Osteoblast (primary cell): ENCODE data around the gene PAX2. TPM values are rescaled to one million over a fixed set of nuclear protein-coding genes. Genes with fewer than 3 reads are reported as not detected.
A peak's percentile ranks its signal among the peaks of the same experiment; 100 is the strongest.

Experiments
- DNase-seq: peaks from one replicate; pipeline ENCODE4 v3.0.0; 2011; ENCODE audit warnings: low spot score, mixed read lengths; ENCODE audit not compliant: insufficient read length; ENCODE audit errors: missing footprints
- H2AFZ ChIP-seq: 2 replicates; pipeline ENCODE4 v1.6.0; 2011; ENCODE audit warnings: mild to moderate bottlenecking, low read length
- H3K27ac ChIP-seq: 2 replicates; pipeline ENCODE4 v1.5.1; 2011; ENCODE audit warnings: mild to moderate bottlenecking, low read depth, low read length, moderate library complexity
- H3K27me3 ChIP-seq: 2 replicates; pipeline ENCODE4 v1.6.0; 2012; ENCODE audit warnings: mild to moderate bottlenecking, control low read depth, inconsistent platforms, low read length, moderate library complexity; ENCODE audit not compliant: insufficient read depth
- H3K36me3 ChIP-seq: 2 replicates; pipeline ENCODE4 v1.5.1; 2011; ENCODE audit warnings: mild to moderate bottlenecking, low read length, control low read depth, moderate library complexity; ENCODE audit not compliant: insufficient read depth
- H3K4me1 ChIP-seq: 2 replicates; pipeline ENCODE4 v1.5.1; 2011; ENCODE audit warnings: mild to moderate bottlenecking, low read length, control low read depth, moderate library complexity; ENCODE audit not compliant: insufficient read depth
- H3K4me2 ChIP-seq: 2 replicates; pipeline ENCODE4 v1.6.0; 2011; ENCODE audit warnings: mild to moderate bottlenecking, low read length; ENCODE audit not compliant: insufficient read depth
- H3K4me3 ChIP-seq: fragments of 200-600 bp; sonication (generic); 3 replicates; pipeline ENCODE4 v1.5.1; 2012; ENCODE audit warnings: mild to moderate bottlenecking, low read length, inconsistent platforms; ENCODE audit not compliant: insufficient read depth
- H3K79me2 ChIP-seq: 2 replicates; pipeline ENCODE4 v1.6.0; 2012; ENCODE audit warnings: mild to moderate bottlenecking, low read length, control low read depth, inconsistent platforms; ENCODE audit not compliant: insufficient read depth
- H3K9me3 ChIP-seq: 2 replicates; pipeline ENCODE4 v1.5.1; 2011; ENCODE audit warnings: low read depth, low read length, control low read depth
- H4K20me1 ChIP-seq: 2 replicates; pipeline ENCODE4 v1.6.0; 2012; ENCODE audit warnings: mild to moderate bottlenecking, low read length, control low read depth; ENCODE audit not compliant: insufficient read depth
- total RNA-seq: library from RNA; depleted of rRNA; stranded (reverse); fragments of >200 nt; gene quantifications from 2 replicates; pipeline ENCODE4 v1.2.3, GENCODE V29; 2012
- TF ChIP-seq, protein P1 (sequence below): IDR thresholded peaks from 2 replicates; pipeline ENCODE4 v1.5.1; 2011; ENCODE audit warnings: mild to moderate bottlenecking, low read depth, low read length, moderate library complexity; ENCODE audit errors: extremely low read depth

The PAX2 gene
- total RNA-seq, 1 donor = not detected

DNA sequence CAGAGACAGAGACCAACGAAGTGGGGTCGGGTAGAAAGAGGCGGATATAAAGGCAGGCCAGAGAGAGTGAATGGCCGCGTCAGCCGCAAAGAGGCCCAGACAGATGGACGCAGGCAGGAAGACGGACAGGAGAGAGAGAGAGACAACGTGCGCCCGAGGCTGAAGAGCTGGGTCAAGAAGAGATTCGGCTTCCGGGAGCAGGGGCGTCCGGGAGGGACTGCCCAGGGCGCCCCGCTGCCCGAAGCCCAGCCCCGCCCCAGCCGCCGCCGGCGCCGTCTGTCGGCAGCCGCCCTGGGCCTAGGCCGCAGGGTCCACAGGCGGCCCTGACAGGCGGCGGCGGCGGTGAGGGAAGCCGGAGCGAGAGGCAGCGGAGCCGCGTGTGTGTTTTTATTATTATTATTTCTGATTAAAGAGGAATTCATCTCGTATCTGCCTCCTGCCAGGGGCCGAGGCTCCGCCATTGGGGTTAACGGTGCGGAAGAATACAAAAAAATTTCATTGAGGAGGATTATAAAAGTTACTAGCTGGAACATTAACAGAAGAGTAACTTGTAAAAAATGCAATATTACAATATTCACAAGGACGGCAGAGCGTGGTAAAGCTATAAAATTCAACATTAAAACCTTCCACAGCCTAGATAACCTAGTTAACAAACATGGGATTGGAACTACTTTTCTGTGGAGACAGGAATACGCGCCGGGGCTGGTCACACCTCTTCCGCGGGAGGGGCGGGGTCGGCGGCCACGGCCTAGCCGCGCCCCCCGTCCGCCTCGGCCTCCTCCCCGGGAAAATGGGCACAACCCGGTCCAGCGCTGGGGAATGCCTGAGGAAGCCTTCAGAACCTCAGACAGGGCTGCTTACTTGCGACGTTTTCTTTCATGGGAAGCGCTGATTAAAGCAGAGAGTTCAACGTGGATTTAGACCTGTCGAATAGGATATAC is 29.7 kb upstream of the PAX2 start:
- no peaks in the 10 kb centered on the region for H3K79me2 ChIP-seq
- no peak overlapping the region for H3K4me2 ChIP-seq
- peak; percentile 89 for DNase-seq
- TF ChIP-seq, protein P1, sequence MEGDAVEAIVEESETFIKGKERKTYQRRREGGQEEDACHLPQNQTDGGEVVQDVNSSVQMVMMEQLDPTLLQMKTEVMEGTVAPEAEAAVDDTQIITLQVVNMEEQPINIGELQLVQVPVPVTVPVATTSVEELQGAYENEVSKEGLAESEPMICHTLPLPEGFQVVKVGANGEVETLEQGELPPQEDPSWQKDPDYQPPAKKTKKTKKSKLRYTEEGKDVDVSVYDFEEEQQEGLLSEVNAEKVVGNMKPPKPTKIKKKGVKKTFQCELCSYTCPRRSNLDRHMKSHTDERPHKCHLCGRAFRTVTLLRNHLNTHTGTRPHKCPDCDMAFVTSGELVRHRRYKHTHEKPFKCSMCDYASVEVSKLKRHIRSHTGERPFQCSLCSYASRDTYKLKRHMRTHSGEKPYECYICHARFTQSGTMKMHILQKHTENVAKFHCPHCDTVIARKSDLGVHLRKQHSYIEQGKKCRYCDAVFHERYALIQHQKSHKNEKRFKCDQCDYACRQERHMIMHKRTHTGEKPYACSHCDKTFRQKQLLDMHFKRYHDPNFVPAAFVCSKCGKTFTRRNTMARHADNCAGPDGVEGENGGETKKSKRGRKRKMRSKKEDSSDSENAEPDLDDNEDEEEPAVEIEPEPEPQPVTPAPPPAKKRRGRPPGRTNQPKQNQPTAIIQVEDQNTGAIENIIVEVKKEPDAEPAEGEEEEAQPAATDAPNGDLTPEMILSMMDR = no peak
- H3K4me1 ChIP-seq = no peaks in the 10 kb centered on the region
- peaks cover 94% of the 10 kb centered on the region for H3K27me3 ChIP-seq
- no peak overlapping the region for H2AFZ ChIP-seq
- H3K9me3 ChIP-seq = no peaks in the 10 kb centered on the region
- no peak overlapping the region for H3K4me3 ChIP-seq
- no peak overlapping the region for H3K27ac ChIP-seq
- no peaks in the 10 kb centered on the region for H3K36me3 ChIP-seq
- no peaks in the 10 kb centered on the region for H4K20me1 ChIP-seq

DNA sequence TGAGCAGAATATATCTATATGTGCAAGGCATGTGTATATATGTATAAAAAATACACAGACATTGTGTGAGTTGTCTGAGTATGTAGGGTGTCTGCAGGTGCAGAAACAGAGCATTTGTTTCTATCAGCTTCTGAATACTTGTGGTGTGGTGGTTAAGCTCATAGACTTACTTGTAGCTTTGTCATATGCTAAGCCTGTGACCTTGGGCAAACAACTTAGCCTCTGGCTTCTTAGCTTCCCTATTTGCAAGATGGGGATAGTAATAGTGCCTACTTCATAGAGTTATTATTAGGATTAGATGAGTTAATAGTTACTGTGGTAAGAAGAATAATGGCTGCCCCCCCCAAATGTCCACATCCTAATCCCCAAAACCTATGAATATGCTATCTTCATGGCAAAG is 28.2 kb upstream of the PAX2 start:
- Histone ChIP-seq H2AFZ (no peak overlapping the region), H3K27ac (no peak overlapping the region), H3K79me2 (no peaks in the 10 kb centered on the region), H3K4me2 (no peak overlapping the region), H3K27me3 (peaks cover 89% of the 10 kb centered on the region), H3K4me3 (no peak overlapping the region), H3K9me3 (no peaks in the 10 kb centered on the region), H3K36me3 (no peaks in the 10 kb centered on the region), H4K20me1 (no peaks in the 10 kb centered on the region), H3K4me1 (no peaks in the 10 kb centered on the region)
- TF ChIP-seq, protein P1 = no peak
- peak; percentile 21 for DNase-seq

DNA sequence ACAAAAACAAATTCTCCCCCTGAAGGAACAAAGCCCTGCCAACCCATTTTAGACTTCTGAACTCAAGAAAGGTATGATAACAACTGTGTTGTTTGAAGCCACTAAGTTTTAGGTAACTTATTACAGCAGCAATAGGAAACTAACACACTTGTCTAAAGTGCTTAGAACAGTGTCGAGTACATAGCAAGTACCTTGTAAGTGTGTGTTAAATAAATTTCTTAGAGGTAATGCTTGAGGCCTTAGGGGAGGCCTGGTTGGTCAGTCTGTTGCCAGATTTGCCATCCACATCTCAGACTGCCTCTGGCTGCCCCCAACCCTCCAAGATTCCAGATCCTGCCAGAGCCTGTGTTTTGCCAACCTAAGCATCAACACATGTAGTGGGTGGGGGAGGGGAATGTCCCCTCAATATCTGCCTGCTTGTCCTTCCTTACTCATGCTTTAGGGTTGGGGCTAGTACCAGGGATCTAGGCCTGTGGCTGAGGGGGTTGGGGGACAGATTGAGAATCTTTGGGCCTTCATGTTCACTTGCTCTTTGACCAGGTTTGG is 27.1 kb upstream of the PAX2 start:
- DNase-seq = peak; percentile 76
- Histone ChIP-seq H3K4me1 (no peaks in the 10 kb centered on the region), H3K27ac (no peak overlapping the region), H3K36me3 (no peaks in the 10 kb centered on the region), H3K79me2 (no peaks in the 10 kb centered on the region), H3K4me3 (no peak overlapping the region), H3K9me3 (no peaks in the 10 kb centered on the region), H2AFZ (no peak overlapping the region), H4K20me1 (no peaks in the 10 kb centered on the region), H3K27me3 (peaks cover 87% of the 10 kb centered on the region), H3K4me2 (no peak overlapping the region)
- TF ChIP-seq, protein P1 = no peak

DNA sequence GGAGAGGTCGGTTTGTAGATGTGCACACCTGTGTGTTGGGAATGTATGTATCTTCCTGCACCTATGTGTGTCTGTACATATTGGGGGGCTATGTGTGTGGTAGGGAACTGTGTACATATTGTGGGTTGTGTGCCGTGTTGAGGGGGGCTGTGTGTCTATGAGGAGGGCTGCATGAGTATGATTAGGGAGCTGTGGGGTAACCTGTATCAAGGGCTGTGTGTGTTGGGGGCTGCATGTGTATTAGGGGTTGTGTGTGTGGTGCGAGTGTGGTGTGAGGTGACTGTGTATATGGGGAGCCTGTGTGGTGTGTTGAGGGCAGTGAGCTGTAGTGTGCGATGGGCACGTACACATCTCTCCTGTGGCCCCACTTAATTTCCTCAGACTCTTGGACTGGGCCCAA is 22.2 kb upstream of the PAX2 start:
- no peaks in the 10 kb centered on the region for H3K79me2 ChIP-seq
- H3K27ac ChIP-seq = no peak overlapping the region
- no peak overlapping the region for H3K4me2 ChIP-seq
- no peak overlapping the region for H3K4me3 ChIP-seq
- no peaks in the 10 kb centered on the region for H3K9me3 ChIP-seq
- H3K4me1 ChIP-seq = no peaks in the 10 kb centered on the region
- peaks cover 76% of the 10 kb centered on the region for H3K27me3 ChIP-seq
- no peaks in the 10 kb centered on the region for H4K20me1 ChIP-seq
- TF ChIP-seq, protein P1 = no peak
- no peaks in the 10 kb centered on the region for H3K36me3 ChIP-seq
- peak; percentile 57 for DNase-seq
- H2AFZ ChIP-seq = no peak overlapping the region
